ENCODE data around the gene KLF5.
"Not testable (repeated sequence)": the region's sequence is repeated elsewhere in the genome, so short reads cannot be mapped to it uniquely, and the experiment has no call there.

The KLF5 gene

GRCh38 chr13:73058736-73059459 lies at the start of gene KLF5:
Gene KLF5 (plus strand): TSS chr13:73059005. CDS start chr13:73059328, 323 bp downstream.
- peak; percentile 27 for FAIRE-seq

GRCh38 chr13:73011751-73012150 lies 47.1 kb upstream of the KLF5 start:
- no peak for FAIRE-seq

- FAIRE-seq, result peak; percentile 79
These were observed 43.0 kb upstream of the KLF5 start for GRCh38 chr13:73015805-73016204.

GRCh38 chr13:73018336-73018735 lies 40.5 kb upstream of the KLF5 start:
- no peak for FAIRE-seq

GRCh38 chr13:73025217-73026012 lies 33.4 kb upstream of the KLF5 start:
- no peak for FAIRE-seq

GRCh38 chr13:73034901-73035300 lies 23.9 kb upstream of the KLF5 start:
- FAIRE-seq, result no peak

- no peak for FAIRE-seq
These were observed 23.1 kb upstream of the KLF5 start for GRCh38 chr13:73035660-73036059.

GRCh38 chr13:73036566-73036965 lies 22.2 kb upstream of the KLF5 start:
- FAIRE-seq, result no peak

GRCh38 chr13:73038064-73038463 lies 20.7 kb upstream of the KLF5 start:
- no peak for FAIRE-seq

- no peak for FAIRE-seq
These were observed 19.4 kb upstream of the KLF5 start for GRCh38 chr13:73039201-73040108.

- no peak for FAIRE-seq
These were observed 18.3 kb upstream of the KLF5 start for GRCh38 chr13:73040484-73040883.

- FAIRE-seq, result no peak
These were observed 17.7 kb upstream of the KLF5 start for GRCh38 chr13:73040968-73041596.

GRCh38 chr13:73045031-73045430 lies 13.8 kb upstream of the KLF5 start:
- FAIRE-seq, result no peak

GRCh38 chr13:73048615-73049014 lies 10.2 kb upstream of the KLF5 start:
- not testable (repeated sequence) for FAIRE-seq

GRCh38 chr13:73054712-73055111 lies 4.1 kb upstream of the KLF5 start:
- FAIRE-seq, result no peak

- no peak for FAIRE-seq
These were observed 2.8 kb upstream of the KLF5 start for GRCh38 chr13:73055813-73056564.

GRCh38 chr13:73056565-73056962 lies 2.2 kb upstream of the KLF5 start:
- no peak for FAIRE-seq

- no peak for FAIRE-seq
These were observed 1.3 kb upstream of the KLF5 start for GRCh38 chr13:73057284-73058063.

- FAIRE-seq, result no peak
These were observed 816 bp upstream of the KLF5 start for GRCh38 chr13:73058064-73058313.

- no peak for FAIRE-seq
These were observed 421 bp upstream of the KLF5 start for GRCh38 chr13:73058432-73058735.

- FAIRE-seq, result no peak
These were observed 850 bp downstream of the KLF5 start for GRCh38 chr13:73059460-73060250.
